Right lobe of liver (tissue), 6 donors: Measurements from ENCODE around the gene ESRRB. TPM values are rescaled to one million over a fixed set of nuclear protein-coding genes. Genes with fewer than 3 reads are reported as not detected.

Source experiments
- ATAC-seq, 4 donors: fragments of 200-7000 bp; cut with Tn5 transposase; one replicate each; pipeline ENCODE4 v1.9.1; 2020; ENCODE audit warnings: mild to moderate bottlenecking in 4 of 4, moderate library complexity in 4 of 4
- DNase-seq, 3 donors: peaks; one replicate each; pipeline ENCODE4 v3.0.0-alpha.2; 2020
- H3K27ac ChIP-seq, 3 donors: fragments of 200-600 bp; one replicate each; pipeline ENCODE4 v1.8.0; 2022
- H3K27me3 ChIP-seq, 2 donors: fragments of 200-600 bp; one replicate each; pipeline ENCODE4 v1.8.0; 2022
- H3K36me3 ChIP-seq, 4 donors: fragments of 200-600 bp; sonication (generic) in 1 of 4; one replicate each; pipeline versions ENCODE4 v1.5.1 to v1.8.0; 2017 to 2022; ENCODE audit warnings: control low read depth in 1 of 4
- H3K4me1 ChIP-seq, 4 donors: fragments of 200-600 bp; sonication (generic) in 1 of 4; one replicate each; pipeline versions ENCODE4 v1.5.1 to v1.8.0; 2017 to 2022; ENCODE audit warnings: control low read depth in 1 of 4
- H3K4me3 ChIP-seq, 3 donors: fragments of 200-600 bp; one replicate each; pipeline ENCODE4 v1.8.0; 2022
- H3K9me3 ChIP-seq, 4 donors: fragments of 200-600 bp; sonication (generic) in 1 of 4; one replicate each; pipeline versions ENCODE4 v1.5.1 to v1.8.0; 2017 to 2022; ENCODE audit warnings: control low read depth in 1 of 4
- CTCF ChIP-seq, 4 donors: fragments of 200-600 bp in 3 of 4; fragments of 450-650 bp in 1 of 4; IDR thresholded peaks; one replicate each; pipeline versions ENCODE4 v1.5.1 to v1.8.0; 2016 to 2022; ENCODE audit warnings: antibody characterized with exemption in 4 of 4, mild to moderate bottlenecking in 2 of 4
- POLR2A ChIP-seq: fragments of 450-650 bp; IDR thresholded peaks from one replicate; pipeline ENCODE4 v1.6.1; 2017; ENCODE audit warnings: antibody characterized with exemption, mild to moderate bottlenecking
- WGBS: methylation state at CpG from one replicate; pipeline ENCODE4 v1.1.6; 2018; ENCODE audit warnings: low coverage, low lambda C conversion rate; ENCODE audit not compliant: insufficient coverage; ENCODE audit errors: missing lambda C conversion rate; 5-methylcytosine and 5-hydroxymethylcytosine counted together
- intact Hi-C, 2 donors: fragments of 100-400 bp; cut with DNase I; formaldehyde crosslinking; loops; one replicate each; pipeline versions ENCODE4 v1.11.2 to v1.14.1; 2022
- total RNA-seq, 6 experiments: library from RNA; depleted of rRNA in 2 of 6; stranded (reverse); fragments of >200 nt in 2 of 6; fragmentation: NEBNext Ultra II Directional in 3 of 6; extraction: Animal tissue kit (Norgen Biotek cat#: 25700) in 3 of 6; gene quantifications; one replicate each; pipeline versions ENCODE4 v1.1.0 to v1.2.4, GENCODE V29; 2016 to 2023
- donor health status: DM: no; HTN: yes; CAD: no.
- donor health status: DM: no; HTN: no; CAD: no.
- donor health status: DM: no; HTN: no; CAD: no.
- donor health status: DM: no; HTN: yes; CAD: no.
- donor health status: DM: no; HTN: yes; CAD: no.

Gene ESRRB
- total RNA-seq, 6 experiments from 2014 or later = 0.16 to 0.26 (median 0.17) TPM; not detected in 3

DNA sequence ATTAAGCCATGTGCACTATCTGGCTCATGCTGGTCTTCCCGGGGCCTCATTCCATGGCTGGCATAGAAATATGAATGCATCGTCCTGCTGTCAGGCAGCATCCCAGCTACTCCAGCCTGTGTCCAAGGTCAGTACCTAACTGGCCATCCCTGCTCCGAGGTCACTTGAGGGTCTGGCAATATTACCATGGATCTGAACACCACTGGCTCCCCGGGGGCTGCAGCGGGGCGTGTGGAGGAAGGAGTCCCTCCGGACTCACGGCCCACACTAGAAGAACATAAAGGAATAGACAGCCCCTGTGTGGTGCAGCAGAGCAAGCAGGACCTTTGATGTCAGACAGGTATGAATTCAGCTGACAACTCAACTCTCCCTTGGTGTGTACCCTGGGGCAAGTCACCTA lies 19.2 kb downstream of the ESRRB start:
- Histone ChIP-seq H3K27ac (no peak overlapping the region), H3K4me1 (no peaks in the 10 kb centered on the region), H3K9me3 (no peaks in the 10 kb centered on the region), H3K27me3 (no peaks in the 10 kb centered on the region), H3K36me3 (no peaks in the 10 kb centered on the region), H3K4me3 (no peak overlapping the region)
- DNase-seq = no peak
- ATAC-seq = no peak
- 86% methylated on average over 6 of the region's 8 CpGs for WGBS
- intact Hi-C loops = loop anchor here in 1 of 2 donors (10.0 kb wide), 1 partner anchor 340 kb away; no protein-coding TSS in a partner anchor
- TF ChIP-seq POLR2A (no peak), CTCF (IDR thresholded peaks at IDR 0.05) (no peak)

DNA sequence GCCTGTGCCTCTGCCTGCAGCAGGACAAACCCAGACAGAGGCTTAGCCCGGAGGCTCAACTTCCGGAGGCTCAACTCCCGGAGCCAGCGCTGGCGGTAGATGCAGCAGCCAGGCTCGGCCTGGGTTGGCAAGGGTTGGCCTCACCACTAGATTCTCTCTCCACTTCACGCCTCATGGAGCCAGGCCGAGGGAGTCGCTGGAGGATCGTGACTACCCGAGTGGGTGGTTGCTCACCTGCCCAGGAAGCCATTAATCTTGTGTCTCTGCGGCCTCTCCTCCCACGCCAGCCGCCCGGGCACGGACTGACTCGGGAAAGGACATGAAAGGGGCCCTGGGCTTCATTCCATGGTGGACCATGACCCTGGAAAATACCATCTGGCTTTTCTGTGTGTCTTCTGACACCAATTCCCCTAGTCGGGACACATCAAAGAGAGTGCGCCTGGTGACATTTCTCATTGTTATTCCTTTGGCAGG lies 20.8 kb downstream of the ESRRB start:
- ATAC-seq = no peak
- Histone ChIP-seq H3K4me1 (no peaks in the 10 kb centered on the region), H3K36me3 (no peaks in the 10 kb centered on the region), H3K27me3 (no peaks in the 10 kb centered on the region), H3K9me3 (no peaks in the 10 kb centered on the region), H3K27ac (no peak overlapping the region), H3K4me3 (no peak overlapping the region)
- peak in 1 of 3 donors; percentile 48 for DNase-seq
- TF ChIP-seq POLR2A (no peak), CTCF (IDR thresholded peaks at IDR 0.05) (no peak)
- no CpG with 5 or more reads among the region's 19 CpGs for WGBS
- intact Hi-C loops = loop anchor here in 1 of 2 donors (10.0 kb wide), 1 partner anchor 342 kb away; no protein-coding TSS in a partner anchor

GRCh38 chr14:76405627-76406026 lies 29.7 kb downstream of the ESRRB start:
- intact Hi-C loops = no loop called here
- DNase-seq (no peak), ATAC-seq (no peak)
- Histone ChIP-seq H3K4me1 (no peaks in the 10 kb centered on the region), H3K36me3 (no peaks in the 10 kb centered on the region), H3K4me3 (no peak overlapping the region), H3K27me3 (no peaks in the 10 kb centered on the region), H3K27ac (no peak overlapping the region), H3K9me3 (no peaks in the 10 kb centered on the region)
- TF ChIP-seq CTCF (IDR thresholded peaks at IDR 0.05) (no peak), POLR2A (no peak)
- WGBS = 85% methylated on average over 7 of the region's 7 CpGs

- peak in 1 of 3 donors; percentile 19 for DNase-seq
- ATAC-seq = no peak
- intact Hi-C loops = no loop called here
- no peak overlapping the region for H3K27ac ChIP-seq
- H3K27me3 ChIP-seq = no peaks in the 10 kb centered on the region
- H3K9me3 ChIP-seq = no peaks in the 10 kb centered on the region
- 54% methylated on average over 2 of the region's 9 CpGs for WGBS
- no peaks in the 10 kb centered on the region for H3K36me3 ChIP-seq
- TF ChIP-seq CTCF (IDR thresholded peaks at IDR 0.05) = no peak
- TF ChIP-seq POLR2A = no peak
- H3K4me3 ChIP-seq = no peak overlapping the region
- H3K4me1 ChIP-seq = no peaks in the 10 kb centered on the region
These were observed 31.7 kb downstream of the ESRRB start for GRCh38 chr14:76407449-76408150.
